Fibroblast of skin of back (primary cell): ENCODE results near the gene SYT6. TPM values are rescaled to one million over a fixed set of nuclear protein-coding genes. Genes with fewer than 3 reads are reported as not detected.

Source experiments
- DNase-seq: peaks from one replicate; pipeline ENCODE4 v3.0.0-alpha.2; 2013
- polyA plus RNA-seq, 2 experiments: library from polyadenylated mRNA; unstranded; fragments of 120-200 nt; gene quantifications; one replicate each; pipeline ENCODE4 v1.2.1, GENCODE V29; 2013; ENCODE audit not compliant: insufficient read length in 2 of 2

The SYT6 gene
- not detected for polyA plus RNA-seq (2013, experiment 1 of 2; ENCODE audit: insufficient read length)
- not detected for polyA plus RNA-seq (2013, experiment 2 of 2; ENCODE audit: insufficient read length)

DNA sequence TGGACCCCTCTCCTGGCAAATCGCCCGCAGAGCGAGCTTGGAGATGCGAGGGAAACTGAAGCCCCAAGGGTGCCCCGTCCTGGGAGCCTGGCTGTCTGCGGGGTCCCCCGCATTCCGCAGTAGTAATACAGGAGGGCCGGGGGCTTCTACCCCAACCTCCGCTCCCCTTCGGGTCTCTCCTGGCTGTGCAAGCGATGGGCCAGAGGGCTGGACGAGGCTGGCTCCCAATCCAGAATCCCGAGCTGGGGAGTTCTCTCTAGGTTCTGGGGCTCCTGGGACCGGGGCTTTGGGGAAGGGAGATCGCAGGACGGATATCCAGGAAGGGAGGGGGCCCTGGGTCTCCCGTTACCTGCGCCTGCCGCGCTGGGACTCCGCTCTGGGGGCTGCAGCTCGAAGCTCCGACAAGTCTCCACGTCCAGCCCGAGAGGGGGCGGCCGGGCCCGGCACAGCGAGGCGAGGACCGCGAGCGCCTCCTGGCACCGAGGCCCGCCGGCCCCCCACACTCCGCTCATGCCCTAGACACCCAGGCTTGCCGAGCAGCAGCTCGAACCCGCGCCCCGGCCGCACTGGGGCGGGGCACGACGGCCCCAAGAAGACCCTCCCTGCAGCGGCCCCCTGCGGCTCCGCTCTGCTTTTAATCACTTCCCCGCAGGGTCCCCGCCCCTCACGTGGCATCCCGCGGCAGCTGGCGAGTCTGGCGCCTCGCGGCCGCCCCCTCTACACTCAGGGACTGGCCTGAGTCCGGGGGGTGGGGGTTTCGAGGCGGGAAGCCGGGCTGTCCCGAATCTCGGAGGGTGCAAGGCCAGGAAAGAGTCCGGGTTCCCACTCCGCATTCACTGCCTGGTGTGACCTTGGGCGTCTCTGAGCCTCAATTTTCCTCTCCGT, at the start of gene SYT6:
SYT6 (minus strand) TSS at position 609 of the 885 bp plus-strand sequence; CDS start at position 512, 97 bp downstream.
- no peak for DNase-seq

DNA sequence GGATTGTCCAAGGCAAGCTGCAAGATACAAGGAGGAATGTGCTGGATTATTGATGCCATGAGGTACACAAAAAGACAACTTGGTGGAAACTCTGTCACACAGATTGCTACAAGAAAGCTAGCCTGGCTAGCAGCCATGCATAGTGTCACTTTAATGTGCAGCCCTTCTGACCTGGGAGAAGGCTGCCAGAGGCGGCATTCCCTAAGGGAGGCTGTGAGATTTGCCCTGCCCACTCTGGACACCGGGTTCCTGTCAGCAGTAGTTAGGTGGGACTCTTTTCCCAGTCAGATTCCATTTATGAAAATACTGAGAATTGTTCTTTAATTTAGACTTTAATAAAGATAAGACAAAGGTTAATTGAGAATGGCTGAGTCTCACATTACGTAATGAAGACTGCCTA, 47.8 kb upstream of the SYT6 start:
- no peak for DNase-seq

DNA sequence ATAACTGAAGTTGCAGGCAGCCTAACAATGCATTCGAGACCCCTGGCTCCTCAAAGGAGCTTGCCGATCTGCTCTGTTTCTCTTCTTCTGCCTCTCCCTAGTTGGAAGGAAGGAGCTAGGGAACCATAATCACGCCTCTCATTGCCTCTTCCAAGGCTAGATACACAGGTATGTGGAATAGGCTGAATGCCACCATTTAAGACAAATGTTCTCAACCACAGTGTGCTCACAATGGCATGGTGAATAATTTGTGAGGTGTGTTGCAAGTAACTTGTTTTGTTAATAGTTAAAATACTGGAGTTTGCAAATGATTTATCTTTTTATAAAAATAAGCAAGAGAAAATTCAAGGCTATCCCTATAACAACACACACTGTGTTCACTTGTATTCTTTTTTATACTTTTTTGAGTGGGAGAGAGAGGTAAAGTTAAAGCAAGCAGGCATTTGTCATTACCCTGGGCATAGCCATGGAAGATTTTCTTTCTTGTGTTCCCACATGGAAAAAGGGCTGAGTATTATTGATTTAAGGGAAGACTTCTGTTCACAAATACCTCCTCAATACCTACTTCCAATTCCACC, 45.4 kb upstream of the SYT6 start:
- DNase-seq: no peak

DNA sequence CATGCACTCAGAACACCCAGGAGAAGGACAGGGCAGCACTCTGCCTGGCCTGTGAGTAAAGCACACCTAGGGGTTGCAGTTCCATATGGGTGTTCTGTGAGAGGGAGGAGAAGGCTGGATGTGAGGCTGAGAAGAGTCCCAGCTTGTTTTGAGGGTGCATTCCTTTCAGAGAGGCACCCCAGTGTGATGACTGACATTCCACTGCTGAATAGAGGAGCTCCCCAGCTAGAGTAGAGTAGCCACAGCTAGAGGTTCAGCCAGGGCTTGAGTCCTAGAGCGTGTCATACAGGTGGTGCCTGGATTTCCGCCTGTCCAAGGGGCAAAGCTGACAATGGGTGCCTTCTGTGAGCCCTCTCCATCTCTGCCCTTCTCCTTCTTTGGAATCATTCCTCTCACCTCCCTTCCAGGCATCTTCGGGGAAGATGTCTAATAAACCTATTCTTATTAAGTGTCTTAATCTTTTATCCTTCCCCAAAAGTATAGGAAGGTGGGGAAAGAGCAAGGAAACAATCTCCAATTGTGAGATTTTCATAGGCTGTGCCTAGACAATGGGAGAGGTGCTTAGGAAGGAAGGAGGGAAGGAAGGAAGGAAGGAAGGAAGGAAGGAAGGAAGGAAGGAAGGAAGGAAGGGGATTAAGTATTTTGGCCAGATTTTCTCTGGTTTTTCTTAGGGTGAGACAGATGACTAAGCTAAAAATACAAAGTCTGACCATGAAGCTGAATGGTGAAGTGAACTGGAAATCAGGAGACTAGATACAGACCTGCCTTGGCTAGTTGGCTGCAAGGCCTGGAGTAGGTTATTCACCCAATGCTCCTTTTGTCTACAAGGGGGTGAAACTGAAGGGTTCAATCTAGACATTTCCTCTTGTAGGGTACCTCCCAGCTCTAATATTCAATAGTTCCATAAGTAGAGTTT, 43.6 kb upstream of the SYT6 start:
- no peak for DNase-seq

- no peak for DNase-seq
Measured at GRCh38 chr1:114195819-114196218, 42.1 kb upstream of the SYT6 start.

DNA sequence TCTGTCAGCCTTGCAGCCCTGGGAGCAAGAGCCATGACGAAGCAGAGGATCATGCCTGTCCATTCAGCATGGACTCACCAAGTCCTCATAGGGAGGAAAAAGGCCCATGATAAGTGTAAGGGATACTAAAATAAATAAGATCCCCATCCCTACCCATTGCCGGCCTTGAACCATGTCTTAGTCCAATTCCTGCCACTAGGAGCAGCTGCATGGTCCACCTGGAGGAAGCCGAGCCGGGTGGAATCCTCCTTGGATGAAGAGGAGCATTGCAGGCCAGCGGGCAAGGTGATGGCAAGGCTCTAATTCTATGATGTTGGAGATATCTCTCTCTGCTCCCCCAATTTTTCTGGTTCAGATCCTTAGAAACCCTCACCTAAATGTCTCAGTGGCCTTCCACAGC, 38.7 kb upstream of the SYT6 start:
- no peak for DNase-seq

- no peak for DNase-seq
Measured at GRCh38 chr1:114189398-114189797, 35.7 kb upstream of the SYT6 start.

DNA sequence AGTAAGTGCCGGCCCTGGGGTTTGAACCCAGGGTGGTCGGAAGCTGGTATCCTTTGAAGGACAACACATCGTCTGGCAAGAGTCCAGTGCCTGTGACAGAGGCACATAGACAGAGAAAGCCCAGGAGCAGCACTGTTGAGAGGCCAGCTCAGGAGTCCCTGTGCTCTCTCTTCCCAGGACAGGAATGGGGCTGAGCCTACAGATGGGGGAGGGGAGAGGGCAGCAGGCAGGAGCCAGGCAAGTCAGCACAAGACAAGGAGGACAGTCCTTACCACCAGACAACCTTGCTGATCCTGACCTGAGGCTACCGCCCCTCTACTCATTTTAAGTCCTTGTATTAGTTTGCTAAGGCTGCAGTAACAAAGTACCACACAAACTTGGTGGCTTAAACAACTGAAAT, 27.7 kb upstream of the SYT6 start:
- DNase-seq: no peak

DNA sequence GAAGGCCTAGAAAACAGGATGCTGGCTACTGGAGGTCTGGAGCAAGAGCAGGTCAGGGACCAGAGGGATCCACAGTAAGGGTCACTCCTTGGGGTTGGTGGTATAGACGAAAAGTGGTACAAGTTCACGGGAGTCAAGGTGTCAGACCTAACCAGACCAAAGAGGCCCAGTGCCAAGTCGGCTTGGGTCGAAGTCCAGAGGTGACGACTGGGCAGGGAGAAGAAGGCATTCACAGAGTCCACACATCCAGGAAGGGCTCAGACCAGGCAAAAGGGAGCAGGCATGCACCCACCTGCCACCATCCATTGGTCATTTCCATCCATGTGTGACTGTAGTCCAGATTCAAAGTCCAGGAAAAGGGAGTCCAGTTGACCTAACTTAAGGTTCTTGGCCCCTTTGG, 27.1 kb upstream of the SYT6 start:
- no peak for DNase-seq

- no peak for DNase-seq
Measured at GRCh38 chr1:114178936-114179335, 25.3 kb upstream of the SYT6 start.

DNA sequence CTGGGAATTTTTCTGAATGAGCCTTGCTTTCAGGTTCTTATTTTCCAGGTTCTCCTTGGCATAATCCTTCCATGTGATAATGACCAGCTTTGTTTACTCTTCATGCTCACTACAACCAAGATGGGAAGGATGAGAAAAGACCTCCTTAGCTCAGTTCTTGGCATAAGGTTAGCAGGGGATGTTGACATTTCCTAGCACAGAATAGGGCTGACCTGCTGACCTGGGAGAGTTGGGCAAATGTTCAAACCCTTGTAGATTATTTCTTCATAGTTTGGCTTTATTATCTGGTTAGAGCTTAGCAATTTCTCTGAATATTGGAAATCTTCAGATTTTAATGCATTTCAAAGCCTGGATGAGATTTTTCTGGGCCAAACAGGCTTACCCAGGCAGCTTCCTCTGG, 23.6 kb upstream of the SYT6 start:
- DNase-seq: no peak

GRCh38 chr1:114176366-114176765, 22.7 kb upstream of the SYT6 start:
- DNase-seq: no peak

GRCh38 chr1:114173680-114174079, 20.0 kb upstream of the SYT6 start:
- no peak for DNase-seq

- DNase-seq: no peak
Measured at GRCh38 chr1:114169509-114169908, 15.8 kb upstream of the SYT6 start.

DNA sequence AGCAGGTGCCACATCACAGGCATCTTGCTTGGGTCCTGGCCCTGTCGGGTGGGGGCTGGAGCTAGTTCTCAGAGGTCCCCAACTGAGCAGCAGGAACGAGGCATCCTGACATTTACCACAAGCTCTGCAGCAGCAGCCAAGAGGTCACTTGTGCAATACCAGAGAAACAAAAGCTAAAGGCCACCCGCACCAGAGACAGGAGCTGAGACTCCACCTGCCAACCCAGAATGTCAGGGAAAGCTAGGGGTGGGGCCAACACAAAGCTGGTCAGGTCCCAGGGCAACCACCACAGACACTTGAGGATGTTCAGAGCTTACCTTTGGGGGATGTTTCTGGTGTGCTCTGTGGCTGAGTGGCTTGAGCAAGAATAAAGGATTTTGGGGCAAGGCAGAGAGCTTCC, 13.6 kb upstream of the SYT6 start:
- DNase-seq: no peak

- DNase-seq: no peak
Measured at GRCh38 chr1:114164840-114165543, 11.3 kb upstream of the SYT6 start.

DNA sequence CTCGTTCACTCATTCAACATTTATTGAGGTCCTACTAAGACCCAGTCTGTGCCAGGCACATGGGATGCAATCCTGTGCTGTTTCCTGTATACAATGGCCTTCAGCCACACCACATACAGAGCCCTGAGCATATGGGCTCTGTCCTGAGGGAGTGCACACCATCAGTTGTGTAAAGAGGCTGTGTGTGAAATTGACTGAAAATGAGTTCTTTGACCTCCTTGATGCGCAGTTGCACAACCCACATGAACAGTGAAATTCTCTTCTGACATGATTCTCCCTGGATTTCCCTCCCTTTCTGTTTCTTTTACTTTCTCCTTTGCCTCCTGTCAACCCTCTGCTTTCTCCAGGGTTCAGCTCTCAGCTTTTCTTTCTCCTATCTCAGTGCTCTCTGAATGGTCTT, 6.3 kb upstream of the SYT6 start:
- DNase-seq: no peak

DNA sequence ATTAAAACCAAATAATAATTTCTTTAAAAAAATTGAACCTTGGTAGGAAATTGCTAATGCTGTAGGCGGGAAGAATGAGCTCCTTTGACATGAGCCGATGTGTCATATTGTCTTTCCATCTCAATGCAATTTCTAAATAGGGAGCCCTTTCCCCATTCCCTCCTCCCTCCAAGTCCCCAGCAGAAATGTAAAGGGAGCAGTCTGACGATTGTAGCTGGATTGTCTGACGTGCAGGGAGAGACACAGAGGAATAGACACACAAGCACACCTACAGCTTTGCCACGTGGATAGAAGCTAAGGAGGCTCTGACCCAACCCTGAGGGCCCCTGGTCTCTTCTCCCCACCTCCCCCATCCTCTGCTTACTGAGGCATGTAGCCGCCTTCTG, 3.6 kb upstream of the SYT6 start:
- DNase-seq: no peak

GRCh38 chr1:114156538-114157274, 3.0 kb upstream of the SYT6 start:
- DNase-seq: no peak

- DNase-seq: no peak
Measured at GRCh38 chr1:114155706-114156105, 2.0 kb upstream of the SYT6 start.

DNA sequence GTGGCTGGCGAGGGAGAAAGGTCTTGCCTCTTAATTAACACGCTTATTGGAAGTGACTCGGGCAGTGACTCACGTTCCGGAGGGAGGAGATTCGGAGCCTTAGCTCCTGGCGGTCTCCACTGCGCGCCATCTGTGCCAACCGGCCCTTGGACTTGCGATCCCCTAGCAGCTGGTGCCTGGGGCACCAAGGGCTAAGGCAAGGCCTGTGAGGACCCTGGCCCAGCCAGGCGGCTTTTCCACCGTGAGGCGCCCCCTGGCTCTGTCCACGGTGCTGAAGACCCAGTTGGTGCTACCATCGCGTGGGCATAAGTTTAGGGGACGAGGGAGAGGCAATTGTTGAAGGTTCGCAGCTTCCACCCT, 1.3 kb upstream of the SYT6 start:
- DNase-seq: peak; percentile 38
